CD1c-positive myeloid dendritic cell (primary cell): ENCODE results near the gene FAM163B.

Source experiments
- DNase-seq: peaks from one replicate; pipeline ENCODE4 v3.0.0-alpha.2; 2016; ENCODE audit errors: extremely low spot score

The FAM163B gene

GRCh38 chr9:133609311-133610098 lies at the start of gene FAM163B:
TSS of gene FAM163B (minus strand) at chr9:133609389. CDS start at chr9:133580223, 29,166 bp downstream.
- peak; percentile 39 for DNase-seq

- DNase-seq, result no peak
Measured at GRCh38 chr9:133657120-133657661, 48.0 kb upstream of the FAM163B start.

- DNase-seq, result no peak
Measured at GRCh38 chr9:133656211-133657119, 47.3 kb upstream of the FAM163B start.

GRCh38 chr9:133655701-133656100 lies 46.5 kb upstream of the FAM163B start:
- DNase-seq, result no peak

GRCh38 chr9:133654736-133655657 lies 45.8 kb upstream of the FAM163B start:
- no peak for DNase-seq

GRCh38 chr9:133653638-133654037 lies 44.4 kb upstream of the FAM163B start:
- DNase-seq, result no peak

GRCh38 chr9:133650026-133650425 lies 40.8 kb upstream of the FAM163B start:
- DNase-seq, result no peak

GRCh38 chr9:133649194-133649593 lies 40.0 kb upstream of the FAM163B start:
- no peak for DNase-seq

- no peak for DNase-seq
Measured at GRCh38 chr9:133647765-133648469, 38.7 kb upstream of the FAM163B start.

GRCh38 chr9:133647148-133647547 lies 38.0 kb upstream of the FAM163B start:
- no peak for DNase-seq

GRCh38 chr9:133645021-133645765 lies 36.0 kb upstream of the FAM163B start:
- DNase-seq, result no peak

- DNase-seq, result no peak
Measured at GRCh38 chr9:133643978-133644760, 35.0 kb upstream of the FAM163B start.

- no peak for DNase-seq
Measured at GRCh38 chr9:133643362-133643755, 34.2 kb upstream of the FAM163B start.

GRCh38 chr9:133642708-133643361 lies 33.6 kb upstream of the FAM163B start:
- no peak for DNase-seq

- DNase-seq, result no peak
Measured at GRCh38 chr9:133641861-133642595, 32.8 kb upstream of the FAM163B start.

- no peak for DNase-seq
Measured at GRCh38 chr9:133641396-133641655, 32.1 kb upstream of the FAM163B start.

GRCh38 chr9:133640580-133641395 lies 31.6 kb upstream of the FAM163B start:
- no peak for DNase-seq
